PC-9 (cell line): Measurements from ENCODE around the gene GAL3ST2. TPM values are rescaled to one million over a fixed set of nuclear protein-coding genes. Genes with fewer than 3 reads are reported as not detected.
"Not testable (repeated sequence)": the region's sequence is repeated elsewhere in the genome, so short reads cannot be mapped to it uniquely, and the experiment has no call there.

Experiments used
- BruUV-seq: library from RNA; stranded (reverse); fragments of 400-500 nt; replicated peaks from 2 replicates; lab custom pipeline; 2021; lab: Mats Ljungman, UMichigan
- CTCF ChIA-PET: fragments of 300-600 bp; sonication (Branson Sonifier 250); formaldehyde crosslinking; loops from one replicate; lab custom pipeline; 2022; ENCODE audit warnings: antibody characterized with exemption; lab: Charles Lee
- POLR2A ChIA-PET: fragments of 300-600 bp; sonication (Branson Sonifier 250); formaldehyde crosslinking; loops from one replicate; lab custom pipeline; 2022; ENCODE audit warnings: antibody characterized with exemption; ENCODE audit not compliant: unreplicated experiment; lab: Charles Lee
- DNase-seq, 2 experiments: peaks; one replicate each; pipeline versions ENCODE4 v3.0.0 to v3.0.0-alpha.2; 2015 to 2022; ENCODE audit warnings: mixed read lengths in 1 of 2
- H2AFZ ChIP-seq: fragments of 200-600 bp; sonication (generic); 2 replicates; pipeline ENCODE4 v1.8.1; 2017; ENCODE audit warnings: antibody characterized with exemption
- H3F3A ChIP-seq: fragments of 200-600 bp; sonication (generic); 2 replicates; pipeline ENCODE4 v1.8.1; 2017; ENCODE audit warnings: antibody characterized with exemption, mild to moderate bottlenecking, low read depth; ENCODE audit not compliant: insufficient read depth
- H3K27ac ChIP-seq: fragments of 200-600 bp; sonication (generic); 2 replicates; pipeline ENCODE4 v1.6.1; 2016; ENCODE audit warnings: mixed run types
- H3K27me3 ChIP-seq: fragments of 200-600 bp; sonication (generic); 2 replicates; pipeline ENCODE4 v1.6.1; 2016; ENCODE audit warnings: low read depth, mixed run types; ENCODE audit not compliant: insufficient read depth
- H3K36me3 ChIP-seq: fragments of 200-600 bp; sonication (generic); 2 replicates; pipeline ENCODE4 v1.6.1; 2016; ENCODE audit warnings: low read depth, mixed run types
- H3K4me1 ChIP-seq: fragments of 200-600 bp; sonication (generic); replicated peaks from 2 replicates; pipeline ENCODE4 v1.6.1; 2016; ENCODE audit warnings: mixed run types; ENCODE audit not compliant: insufficient read depth
- H3K4me2 ChIP-seq: fragments of 200-600 bp; sonication (generic); 2 replicates; pipeline ENCODE4 v1.6.1; 2017; ENCODE audit warnings: mixed run types
- H3K4me3 ChIP-seq: fragments of 200-600 bp; sonication (generic); 2 replicates; pipeline ENCODE4 v1.6.1; 2016; ENCODE audit warnings: mixed run types
- H3K79me2 ChIP-seq: fragments of 200-600 bp; sonication (generic); 2 replicates; pipeline ENCODE4 v1.6.1; 2017; ENCODE audit warnings: low read depth, mixed run types
- H3K9me2 ChIP-seq: fragments of 200-600 bp; sonication (generic); 2 replicates; pipeline ENCODE4 v1.8.1; 2017; ENCODE audit warnings: mild to moderate bottlenecking; ENCODE audit not compliant: insufficient read depth
- H3K9me3 ChIP-seq: fragments of 200-600 bp; sonication (generic); 2 replicates; pipeline ENCODE4 v1.8.1; 2016; ENCODE audit warnings: low read depth; ENCODE audit not compliant: insufficient read depth
- H4K20me1 ChIP-seq: fragments of 200-600 bp; sonication (generic); 2 replicates; pipeline ENCODE4 v1.8.1; 2017; ENCODE audit not compliant: insufficient read depth
- CTCF ChIP-seq: fragments of 200-600 bp; sonication (generic); conservative IDR thresholded peaks from 2 replicates; pipeline ENCODE4 v1.6.1; 2017; ENCODE audit warnings: mixed run types, antibody characterized with exemption, mild to moderate bottlenecking, moderate library complexity
- EZH2 ChIP-seq: fragments of 200-600 bp; sonication (generic); IDR thresholded peaks from 2 replicates; pipeline ENCODE4 v1.8.0; 2017; ENCODE audit warnings: antibody characterized with exemption, low read depth
- intact Hi-C: fragments of 100-400 bp; cut with micrococcal nuclease; formaldehyde crosslinking; loops from one replicate; pipeline ENCODE4 v1.10.0; 2022; ENCODE audit not compliant: unreplicated experiment
- total RNA-seq: library from RNA; stranded (reverse); gene quantifications from 2 replicates; pipeline ENCODE4 v1.2.3, GENCODE V29; 2021

The GAL3ST2 gene
- total RNA-seq, 1 experiment from 2014 or later, result 3.9 TPM

- ChIA-PET CTCF (no interaction called here), POLR2A (no interaction called here)
- Histone ChIP-seq H3K9me2 (no peaks in the 10 kb centered on the region), H4K20me1 (peaks cover 32% of the 10 kb centered on the region), H3K4me2 (no peak overlapping the region), H3F3A (peaks cover 15% of the 10 kb centered on the region; the same call in 1 of the 2 replicates), H3K36me3 (peaks cover 17% of the 10 kb centered on the region), H3K4me3 (no peak overlapping the region), H3K27ac (no peak overlapping the region), H3K27me3 (no peaks in the 10 kb centered on the region), H3K79me2 (no peaks in the 10 kb centered on the region), H3K4me1 (no peaks in the 10 kb centered on the region), H3K9me3 (no peaks in the 10 kb centered on the region), H2AFZ (no peak overlapping the region)
- no peak for DNase-seq
- no TSS peak for BruUV-seq
- intact Hi-C loops, result no loop called here
- no peak for TF ChIP-seq EZH2
- no peak for TF ChIP-seq CTCF
Measured at GRCh38 chr2:241759067-241759807, 17.4 kb upstream of the GAL3ST2 start.

GRCh38 chr2:241759893-241760292 lies 16.7 kb upstream of the GAL3ST2 start:
- BruUV-seq, H2AFZ ChIP-seq, CTCF ChIA-PET, H3K4me2 ChIP-seq, H3K27ac ChIP-seq, DNase-seq, H3K27me3 ChIP-seq, H3K4me3 ChIP-seq, H3K9me2 ChIP-seq, H3K79me2 ChIP-seq, POLR2A ChIA-PET, H3K4me1 ChIP-seq, H3K9me3 ChIP-seq, intact Hi-C loops: not testable (repeated sequence)
- peaks cover 32% of the 10 kb centered on the region for H4K20me1 ChIP-seq
- peaks cover 17% of the 10 kb centered on the region for H3K36me3 ChIP-seq
- H3F3A ChIP-seq, result peaks cover 15% of the 10 kb centered on the region; the same call in 1 of the 2 replicates

- no peak overlapping the region for H3K27ac ChIP-seq
- intact Hi-C loops, result no loop called here
Measured at GRCh38 chr2:241760301-241760771, 16.3 kb upstream of the GAL3ST2 start.

More at GRCh38 chr2:241760301-241760771, 16.3 kb upstream of the GAL3ST2 start:
- Histone ChIP-seq H3K9me2 (no peaks in the 10 kb centered on the region), H2AFZ (no peak overlapping the region), H3K27me3 (no peaks in the 10 kb centered on the region), H3K36me3 (peaks cover 17% of the 10 kb centered on the region), H3K4me1 (no peaks in the 10 kb centered on the region), H3K79me2 (no peaks in the 10 kb centered on the region), H4K20me1 (peaks cover 32% of the 10 kb centered on the region), H3K9me3 (no peaks in the 10 kb centered on the region), H3K4me2 (no peak overlapping the region), H3K4me3 (no peak overlapping the region), H3F3A (peaks cover 15% of the 10 kb centered on the region; the same call in 1 of the 2 replicates)
- no peak for DNase-seq
- TF ChIP-seq EZH2 (no peak), CTCF (no peak)
- ChIA-PET POLR2A (no interaction called here), CTCF (no interaction called here)
- BruUV-seq, result no TSS peak
